H9 (cell line): Measurements from ENCODE around the gene TK2. TPM values are rescaled to one million over a fixed set of nuclear protein-coding genes. Genes with fewer than 3 reads are reported as not detected.
A peak's percentile ranks its signal among the peaks of the same experiment; 100 is the strongest.

ENCODE experiments used
- DNase-seq: peaks from one replicate; pipeline ENCODE4 v3.0.0-alpha.2; 2017
- H2AFZ ChIP-seq: one replicate; pipeline ENCODE4 v1.6.1; 2013; ENCODE audit warnings: mild to moderate bottlenecking, low read length, control low read depth, moderate library complexity
- H2AK5ac ChIP-seq: 2 replicates; pipeline ENCODE4 v1.6.1; 2013; ENCODE audit warnings: low read length, control low read depth, mixed read lengths; ENCODE audit not compliant: insufficient read length
- H2BK120ac ChIP-seq: one replicate; pipeline ENCODE4 v1.6.1; 2013; ENCODE audit warnings: low read depth, mild to moderate bottlenecking, low read length, control low read depth, inconsistent platforms; ENCODE audit not compliant: poor library complexity, severe bottlenecking
- H2BK12ac ChIP-seq: 2 replicates; pipeline ENCODE4 v1.6.1; 2013; ENCODE audit warnings: low read length, control low read depth, mixed read lengths, low read depth; ENCODE audit not compliant: insufficient read length
- H2BK15ac ChIP-seq: 2 replicates; pipeline ENCODE4 v1.6.1; 2013; ENCODE audit warnings: low read depth, low read length, control low read depth
- H2BK20ac ChIP-seq: one replicate; pipeline ENCODE4 v1.6.1; 2013; ENCODE audit warnings: low read depth, mild to moderate bottlenecking, low read length, control low read depth, inconsistent platforms; ENCODE audit not compliant: poor library complexity, severe bottlenecking
- H2BK5ac ChIP-seq: 2 replicates; pipeline ENCODE4 v1.6.1; 2013; ENCODE audit warnings: low read length, control low read depth, mixed read lengths; ENCODE audit not compliant: insufficient read length
- H3K14ac ChIP-seq: 2 replicates; pipeline ENCODE4 v1.6.1; 2013; ENCODE audit warnings: low read length, control low read depth; ENCODE audit not compliant: insufficient read depth
- H3K18ac ChIP-seq: 2 replicates; pipeline ENCODE4 v1.6.1; 2013; ENCODE audit warnings: low read depth, mild to moderate bottlenecking, mixed read lengths, low read length, control low read depth; ENCODE audit not compliant: insufficient read length
- H3K23ac ChIP-seq: 2 replicates; pipeline ENCODE4 v1.6.1; 2013; ENCODE audit warnings: low read length, control low read depth, mixed read lengths, low read depth; ENCODE audit not compliant: insufficient read length
- H3K23me2 ChIP-seq: 2 replicates; pipeline ENCODE4 v1.6.1; 2013; ENCODE audit warnings: low read depth, mild to moderate bottlenecking, mixed read lengths, low read length, control low read depth; ENCODE audit not compliant: insufficient read length, poor library complexity, severe bottlenecking
- H3K27ac ChIP-seq: 2 replicates; pipeline ENCODE4 v1.5.1; 2013; ENCODE audit warnings: low read length, control low read depth, mixed read lengths, low read depth; ENCODE audit not compliant: insufficient read length
- H3K27me3 ChIP-seq: 2 replicates; pipeline ENCODE4 v1.6.1; 2013; ENCODE audit warnings: low read length, control low read depth, inconsistent platforms; ENCODE audit not compliant: insufficient read depth
- H3K4ac ChIP-seq: 2 replicates; pipeline ENCODE4 v1.6.1; 2013; ENCODE audit warnings: low read depth, mild to moderate bottlenecking, control low read depth, inconsistent platforms, low read length, moderate library complexity
- H3K4me1 ChIP-seq: 2 replicates; pipeline ENCODE4 v1.6.1; 2013; ENCODE audit warnings: low read length, control low read depth, inconsistent platforms; ENCODE audit not compliant: insufficient read depth
- H3K4me2 ChIP-seq: 2 replicates; pipeline ENCODE4 v1.6.1; 2013; ENCODE audit warnings: low read length, control low read depth, mixed read lengths; ENCODE audit not compliant: insufficient read length, insufficient read depth
- H3K56ac ChIP-seq: 2 replicates; pipeline ENCODE4 v1.6.1; 2013; ENCODE audit warnings: low read depth, mild to moderate bottlenecking, mixed read lengths, low read length, control low read depth; ENCODE audit not compliant: insufficient read length
- H3K79me1 ChIP-seq: 2 replicates; pipeline ENCODE4 v1.6.1; 2013; ENCODE audit warnings: low read depth, mild to moderate bottlenecking, moderate library complexity, low read length, control low read depth, inconsistent platforms; ENCODE audit not compliant: insufficient read depth, poor library complexity, severe bottlenecking
- H3K79me2 ChIP-seq: 2 replicates; pipeline ENCODE4 v1.6.1; 2013; ENCODE audit warnings: low read length, control low read depth, inconsistent platforms; ENCODE audit not compliant: insufficient read depth
- H3K9ac ChIP-seq: 2 replicates; pipeline ENCODE4 v1.6.1; 2013; ENCODE audit warnings: low read length, control low read depth, mixed read lengths; ENCODE audit not compliant: insufficient read length; ENCODE audit errors: extremely low read depth
- H3K9me3 ChIP-seq: one replicate; pipeline ENCODE4 v1.6.1; 2013; ENCODE audit warnings: low read depth, low read length, inconsistent platforms; ENCODE audit not compliant: control insufficient read depth
- H3T11ph ChIP-seq: one replicate; pipeline ENCODE4 v1.6.1; 2013; ENCODE audit warnings: mild to moderate bottlenecking, low read length, control low read depth, inconsistent platforms
- H4K20me1 ChIP-seq: one replicate; pipeline ENCODE4 v1.6.1; 2013; ENCODE audit not compliant: control insufficient read depth, insufficient read length, insufficient read depth
- H4K5ac ChIP-seq: 2 replicates; pipeline ENCODE4 v1.6.1; 2013; ENCODE audit warnings: low read depth, mild to moderate bottlenecking, mixed read lengths, low read length, control low read depth; ENCODE audit not compliant: insufficient read length
- H4K8ac ChIP-seq: replicated peaks from 2 replicates; pipeline ENCODE4 v1.6.1; 2013; ENCODE audit warnings: low read length, control low read depth, mixed read lengths, low read depth; ENCODE audit not compliant: insufficient read length
- H4K91ac ChIP-seq: 2 replicates; pipeline ENCODE4 v1.6.1; 2013; ENCODE audit warnings: low read depth, mild to moderate bottlenecking, moderate library complexity, mixed read lengths, low read length, control low read depth; ENCODE audit not compliant: insufficient read length
- H3K27ac Mint-ChIP-seq, 3 experiments: 2 replicates in 2 of 3; 3 replicates in 1 of 3; pipeline ENCODE4 v1.8.0; 2020 to 2021; ENCODE audit warnings: mixed read lengths in 3 of 3, mild to moderate bottlenecking in 1 of 3, moderate library complexity in 1 of 3
- H3K27me3 Mint-ChIP-seq: 2 replicates; pipeline ENCODE4 v1.8.0; 2021; ENCODE audit warnings: low read depth, mild to moderate bottlenecking, moderate library complexity, mixed read lengths
- H3K36me3 Mint-ChIP-seq, 3 experiments: 2 replicates in 2 of 3; 3 replicates in 1 of 3; pipeline ENCODE4 v1.8.0; 2020 to 2021; ENCODE audit warnings: low read depth in 3 of 3, mixed read lengths in 3 of 3; ENCODE audit not compliant: insufficient read depth in 1 of 3
- H3K4me1 Mint-ChIP-seq, 2 experiments: 2 replicates each; pipeline ENCODE4 v1.8.0; 2020; ENCODE audit warnings: mixed read lengths in 2 of 2
- H3K4me3 Mint-ChIP-seq, 2 experiments: 2 replicates in 1 of 2; 3 replicates in 1 of 2; pipeline ENCODE4 v1.8.0; 2020 to 2021; ENCODE audit warnings: mild to moderate bottlenecking in 2 of 2, mixed read lengths in 2 of 2, moderate library complexity in 1 of 2
- H3K9me3 Mint-ChIP-seq, 2 experiments: 2 replicates in 1 of 2; 3 replicates in 1 of 2; pipeline ENCODE4 v1.8.0; 2020; ENCODE audit warnings: mild to moderate bottlenecking in 2 of 2, mixed read lengths in 2 of 2, moderate library complexity in 1 of 2
- WGBS: extraction: QIAGEN DNeasy Blood & Tissue Kit; methylation state at CpG from one replicate; pipeline ENCODE4 v1.1.7; 2013; ENCODE audit warnings: missing lambda C conversion rate, low lambda C conversion rate, mixed read lengths; ENCODE audit not compliant: insufficient read length; ENCODE audit errors: extremely low coverage; 5-methylcytosine and 5-hydroxymethylcytosine counted together
- total RNA-seq: library from RNA; stranded (reverse); gene quantifications from 2 replicates; pipeline ENCODE4 v1.2.1, GENCODE V29; 2021
- TF ChIP-seq, protein P1 (sequence below): fragments of 200-600 bp; sonication (generic); conservative IDR thresholded peaks from 3 replicates; pipeline ENCODE4 v1.8.0; 2021; ENCODE audit warnings: antibody characterized with exemption, mild to moderate bottlenecking

Gene TK2
- total RNA-seq, 1 experiment from 2014 or later, result 5.2 TPM

DNA sequence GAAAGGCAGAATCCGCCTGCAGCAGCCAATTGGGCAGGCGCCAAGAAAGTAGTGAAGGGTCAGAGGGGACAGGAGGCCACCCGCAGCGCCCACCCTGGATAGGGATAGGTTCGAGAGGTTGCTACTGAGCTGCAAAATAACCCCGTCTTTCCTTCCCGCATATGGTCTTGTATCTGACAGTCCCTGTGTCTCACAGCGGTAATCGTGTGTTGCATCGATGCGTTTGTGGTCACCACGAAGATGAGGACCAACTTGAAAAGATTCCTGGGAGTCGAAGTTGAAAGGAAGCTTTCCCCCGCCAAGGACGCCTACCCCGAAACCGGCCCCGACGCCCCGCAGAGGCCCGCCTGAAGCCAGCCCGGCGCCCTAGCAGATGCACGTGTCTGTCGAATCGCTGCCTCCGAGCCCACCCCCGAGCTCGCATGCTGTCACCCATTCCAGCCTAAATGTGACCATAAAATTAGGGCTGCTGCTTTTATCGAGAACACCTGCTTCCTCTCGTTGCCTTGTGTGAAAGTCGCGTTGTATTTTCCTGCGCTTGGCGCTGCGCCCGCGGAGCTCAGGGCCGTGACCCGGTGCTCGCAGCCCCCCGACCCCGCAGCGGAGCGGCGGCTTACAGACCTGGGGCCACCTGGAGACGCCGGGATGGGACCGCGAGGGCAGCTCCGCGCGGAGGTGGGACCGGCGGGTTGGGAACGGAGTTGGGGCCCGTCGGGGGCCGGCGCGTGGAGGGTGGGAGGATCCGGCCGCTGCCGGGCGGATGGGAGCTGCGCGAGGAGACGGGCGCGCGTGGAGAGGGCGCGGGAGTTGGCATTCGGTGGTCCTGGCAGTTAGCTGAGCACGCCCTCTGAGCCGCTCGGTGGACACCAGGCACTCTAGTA lies 29.0 kb upstream of the TK2 start, which contains the start of gene CMTM2:
TSS of gene CMTM2 (plus strand) at position 813 of the 881 bp plus-strand sequence. CDS start 145 bp downstream, outside the sequence.
- Histone ChIP-seq H4K5ac (no peak within 1 kb of the TSS), H4K8ac (no peak within 1 kb of the TSS), H3K79me1 (no peaks in the 10 kb centered on the region), H3K14ac (no peak within 1 kb of the TSS), H3K9ac (no peak within 1 kb of the TSS), H2BK120ac (no peak within 1 kb of the TSS), H3K27me3 (peaks cover 13% of the 10 kb centered on the region; the same call in 1 of the 2 replicates), H3K23me2 (no peaks in the 10 kb centered on the region), H2BK15ac (no peak within 1 kb of the TSS), H4K91ac (no peak within 1 kb of the TSS), H2BK12ac (no peak within 1 kb of the TSS), H3K79me2 (no peaks in the 10 kb centered on the region), H3K23ac (no peak within 1 kb of the TSS), H2AK5ac (no peak within 1 kb of the TSS), H2AFZ (no peak within 1 kb of the TSS), H3K27ac (no peak within 1 kb of the TSS), H3K18ac (no peak within 1 kb of the TSS), H4K20me1 (no peaks in the 10 kb centered on the region), H3T11ph (no peak within 1 kb of the TSS), H3K4ac (no peak within 1 kb of the TSS), H2BK5ac (no peak within 1 kb of the TSS), H2BK20ac (no peak within 1 kb of the TSS), H3K4me2 (peak within 1 kb of the TSS; percentile 0), H3K56ac (no peak within 1 kb of the TSS), H3K4me1 (no peaks in the 10 kb centered on the region; the same call in 1 of the 2 replicates), H3K9me3 (no peaks in the 10 kb centered on the region)
- no peaks in the 10 kb centered on the region for H3K9me3 Mint-ChIP-seq
- H3K4me1 Mint-ChIP-seq, result peaks cover 25 to 29% of the 10 kb centered on the region in 2 experiments
- peak within 1 kb of the TSS in 1 of 3 experiments; percentile 75; a peak in 1 of 7 replicates for H3K27ac Mint-ChIP-seq
- H3K36me3 Mint-ChIP-seq, result no peaks in the 10 kb centered on the region
- no peak for DNase-seq
- peak within 1 kb of the TSS; percentile 39 to 60; a peak in 4 of 5 replicates for H3K4me3 Mint-ChIP-seq
- TF ChIP-seq, protein P1, sequence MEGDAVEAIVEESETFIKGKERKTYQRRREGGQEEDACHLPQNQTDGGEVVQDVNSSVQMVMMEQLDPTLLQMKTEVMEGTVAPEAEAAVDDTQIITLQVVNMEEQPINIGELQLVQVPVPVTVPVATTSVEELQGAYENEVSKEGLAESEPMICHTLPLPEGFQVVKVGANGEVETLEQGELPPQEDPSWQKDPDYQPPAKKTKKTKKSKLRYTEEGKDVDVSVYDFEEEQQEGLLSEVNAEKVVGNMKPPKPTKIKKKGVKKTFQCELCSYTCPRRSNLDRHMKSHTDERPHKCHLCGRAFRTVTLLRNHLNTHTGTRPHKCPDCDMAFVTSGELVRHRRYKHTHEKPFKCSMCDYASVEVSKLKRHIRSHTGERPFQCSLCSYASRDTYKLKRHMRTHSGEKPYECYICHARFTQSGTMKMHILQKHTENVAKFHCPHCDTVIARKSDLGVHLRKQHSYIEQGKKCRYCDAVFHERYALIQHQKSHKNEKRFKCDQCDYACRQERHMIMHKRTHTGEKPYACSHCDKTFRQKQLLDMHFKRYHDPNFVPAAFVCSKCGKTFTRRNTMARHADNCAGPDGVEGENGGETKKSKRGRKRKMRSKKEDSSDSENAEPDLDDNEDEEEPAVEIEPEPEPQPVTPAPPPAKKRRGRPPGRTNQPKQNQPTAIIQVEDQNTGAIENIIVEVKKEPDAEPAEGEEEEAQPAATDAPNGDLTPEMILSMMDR, result no peak
- H3K27me3 Mint-ChIP-seq, result peaks cover 35% of the 10 kb centered on the region
- no CpG with 5 or more reads among the region's 77 CpGs for WGBS
